ENCODE data around the gene LVRN. TPM values are rescaled to one million over a fixed set of nuclear protein-coding genes. Genes with fewer than 3 reads are reported as not detected.

Gene LVRN
- total and polyA plus RNA-seq, 2 of the 4 experiments (the other 2 are of a cell fraction), result 0.10 to 0.18 TPM

GRCh38 chr5:115992848-115993350 is 30.6 kb downstream of the LVRN start:
- no peak overlapping the region for H2BK20ac ChIP-seq (ENCODE audit: low read depth, low read length)
- no peak overlapping the region for H2AFZ ChIP-seq (replicated peaks; ENCODE audit: low read length, poor library complexity)
- H3K56ac ChIP-seq (ENCODE audit: extremely low read depth, insufficient read depth, low read length), result no peak overlapping the region
- H2BK5ac ChIP-seq (ENCODE audit: low read depth, low read length, poor library complexity, severe bottlenecking), result no peak overlapping the region
- H3K9ac ChIP-seq (ENCODE audit: low read depth, low read length), result no peak overlapping the region
- POLR2A ChIA-PET (ENCODE audit: unreplicated experiment), result no interaction called here
- no peak overlapping the region for H2AK5ac ChIP-seq (ENCODE audit: low read depth, low read length)
- CTCF ChIA-PET, result interaction anchor here (0.5 to 0.9 kb wide), 3 partner anchors 10 to 386 kb away, joined by 3 read pairs; no protein-coding TSS in a partner anchor
- no peak for ATAC-seq (ENCODE audit: low read depth)
- no peaks in the 10 kb centered on the region for H3K36me3 ChIP-seq (ENCODE audit: control insufficient read depth, insufficient read depth, low read length)
- H4K8ac ChIP-seq (ENCODE audit: low read depth in 2 of 2, low read length in 2 of 2), result no peak overlapping the region
- H3K79me1 ChIP-seq (ENCODE audit: low read depth in 1 of 2, low read length in 2 of 2), result no peaks in the 10 kb centered on the region
- H4K91ac ChIP-seq (ENCODE audit: insufficient read depth, low read depth, low read length), result no peak overlapping the region
- no peaks in the 10 kb centered on the region for H3K9me1 ChIP-seq (ENCODE audit: insufficient read depth, low read length)
- in situ Hi-C loops (cut with MboI; ENCODE audit: low sequenced_read_pairs), result no loop called here
- no peak overlapping the region for H3K23ac ChIP-seq (ENCODE audit: low read depth, low read length)
- WGBS, 2 experiments (ENCODE audit: extremely low coverage in 2 of 2, insufficient read length in 1 of 2), result no CpG with 5 or more reads among the region's 5 CpGs
- H3K4ac ChIP-seq (ENCODE audit: low read depth, low read length), result no peak overlapping the region
- DNase-seq, result no peak
- H3K14ac ChIP-seq (replicated peaks; ENCODE audit: low read depth, low read length), result no peak overlapping the region
- intact Hi-C loops (cut with micrococcal nuclease), result no loop called here
- no peak overlapping the region for H3K4me2 ChIP-seq (ENCODE audit: low read depth, low read length)
- H3K4me3 ChIP-seq (ENCODE audit: insufficient read depth, low read depth, low read length), result no peak overlapping the region
- BruUV-seq (replicated peaks), result no TSS peak
- no peak overlapping the region for H3K18ac ChIP-seq (ENCODE audit: low read depth, low read length)
- no peak overlapping the region for H4K5ac ChIP-seq (ENCODE audit: low read depth, low read length)
- H3K9me3 ChIP-seq (ENCODE audit: control insufficient read depth, insufficient read depth, low read length), result no peaks in the 10 kb centered on the region
- no peak overlapping the region for H3K27ac ChIP-seq (ENCODE audit: insufficient read depth, low read length)
- H2BK15ac ChIP-seq (ENCODE audit: low read depth, low read length), result no peak overlapping the region
- H2AK9ac ChIP-seq (replicated peaks; ENCODE audit: low read depth, low read length, poor library complexity), result no peak overlapping the region
- TF ChIP-seq MAZ (IDR thresholded peaks at IDR 0.05; ENCODE audit: borderline replicate concordance, low read depth, low read length) (no peak), CEBPB (IDR thresholded peaks at IDR 0.05; ENCODE audit: low read depth, low read length) (no peak), USF2 (IDR thresholded peaks at IDR 0.05; ENCODE audit: low read depth, low read length) (no peak), MAFK (IDR thresholded peaks at IDR 0.05; ENCODE audit: low read depth, low read length) (no peak), SMC3 (IDR thresholded peaks at IDR 0.05; ENCODE audit: low read depth, low read length) (no peak), MXI1 (IDR thresholded peaks at IDR 0.05; ENCODE audit: borderline replicate concordance, low read depth, low read length) (no peak), RFX5 (IDR thresholded peaks at IDR 0.05; ENCODE audit: low read depth, low read length) (no peak), CTCF (conservative IDR thresholded peaks at IDR 0.05; ENCODE audit: low read depth, low read length) (no peak), CHD1 (IDR thresholded peaks at IDR 0.05; ENCODE audit: low read depth, low read length) (no peak), POLR2A (IDR thresholded peaks at IDR 0.05; ENCODE audit: low read depth, low read length) (no peak)
- TF ChIP-seq, protein P1, sequence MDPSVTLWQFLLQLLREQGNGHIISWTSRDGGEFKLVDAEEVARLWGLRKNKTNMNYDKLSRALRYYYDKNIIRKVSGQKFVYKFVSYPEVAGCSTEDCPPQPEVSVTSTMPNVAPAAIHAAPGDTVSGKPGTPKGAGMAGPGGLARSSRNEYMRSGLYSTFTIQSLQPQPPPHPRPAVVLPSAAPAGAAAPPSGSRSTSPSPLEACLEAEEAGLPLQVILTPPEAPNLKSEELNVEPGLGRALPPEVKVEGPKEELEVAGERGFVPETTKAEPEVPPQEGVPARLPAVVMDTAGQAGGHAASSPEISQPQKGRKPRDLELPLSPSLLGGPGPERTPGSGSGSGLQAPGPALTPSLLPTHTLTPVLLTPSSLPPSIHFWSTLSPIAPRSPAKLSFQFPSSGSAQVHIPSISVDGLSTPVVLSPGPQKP (IDR thresholded peaks at IDR 0.05; ENCODE audit: borderline replicate concordance, low read depth, low read length), result no peak
- dilution Hi-C loops (cut with HindIII; ENCODE audit: low sequenced_read_pairs, unreplicated experiment), result no loop called here
- H4K20me1 ChIP-seq (ENCODE audit: insufficient read depth, low read length), result no peaks in the 10 kb centered on the region
- H2BK120ac ChIP-seq (ENCODE audit: low read depth, low read length), result no peak overlapping the region
- H3K4me1 ChIP-seq (ENCODE audit: control insufficient read depth, insufficient read depth, low read length), result peaks cover 1% of the 10 kb centered on the region; the same call in 1 of the 2 replicates
- H3K27me3 ChIP-seq (ENCODE audit: control insufficient read depth, insufficient read depth, low read length), result no peaks in the 10 kb centered on the region
